H1 (cell line): Measurements from ENCODE around the gene OR5AP2.
"Not testable (repeated sequence)": the region's sequence is repeated elsewhere in the genome, so short reads cannot be mapped to it uniquely, and the experiment has no call there.

ENCODE experiments used
- BRCA1 ChIP-seq: IDR thresholded peaks from 2 replicates; pipeline ENCODE4 v1.6.1; 2012; ENCODE audit warnings: low read depth, low read length, improper control_type of control experiment
- CREB1 ChIP-seq: IDR thresholded peaks from 2 replicates; pipeline ENCODE4 v1.6.1; 2012; ENCODE audit warnings: inconsistent platforms
- GTF2F1 ChIP-seq: IDR thresholded peaks from 2 replicates; pipeline ENCODE4 v1.6.1; 2012; ENCODE audit warnings: low read depth, low read length, improper control_type of control experiment, borderline replicate concordance
- HDAC6 ChIP-seq: IDR thresholded peaks from one replicate; pipeline ENCODE4 v1.7.1; 2012; ENCODE audit warnings: low read depth, mild to moderate bottlenecking, inconsistent platforms, low read length, moderate library complexity
- POLR2A ChIP-seq, 2 experiments: IDR thresholded peaks; 1 replicate in 1 of 2; 2 replicates in 1 of 2; pipeline ENCODE4 v1.6.1; 2011; ENCODE audit warnings: low read depth in 2 of 2, low read length in 2 of 2, mild to moderate bottlenecking in 2 of 2; ENCODE audit errors: control extremely low read depth in 1 of 2
- TAF1 ChIP-seq: IDR thresholded peaks from 2 replicates; pipeline ENCODE4 v1.6.1; 2011; ENCODE audit warnings: mild to moderate bottlenecking, low read depth, low read length
- TEAD4 ChIP-seq: IDR thresholded peaks from 2 replicates; pipeline ENCODE4 v1.6.1; 2012; ENCODE audit warnings: low read depth, low read length, inconsistent platforms, mixed read lengths
- ZNF274 ChIP-seq: IDR thresholded peaks from 2 replicates; pipeline ENCODE4 v1.7.0; 2012; ENCODE audit warnings: low read length, borderline replicate concordance; ENCODE audit errors: extremely low read depth
- TF ChIP-seq, protein P1 (sequence below), 3 experiments: IDR thresholded peaks; 1 replicate in 2 of 3; 2 replicates in 1 of 3; pipeline versions ENCODE4 v1.5.1 to v1.6.1; 2011; ENCODE audit warnings: low read length in 3 of 3, mild to moderate bottlenecking in 3 of 3, inconsistent platforms in 2 of 3, low read depth in 1 of 3, moderate library complexity in 1 of 3; ENCODE audit not compliant: insufficient read depth in 1 of 3; ENCODE audit errors: control extremely low read depth in 1 of 3
- TF ChIP-seq, protein P2 (sequence below): IDR thresholded peaks from 2 replicates; pipeline ENCODE4 v1.6.1; 2012; ENCODE audit warnings: inconsistent platforms

DNA sequence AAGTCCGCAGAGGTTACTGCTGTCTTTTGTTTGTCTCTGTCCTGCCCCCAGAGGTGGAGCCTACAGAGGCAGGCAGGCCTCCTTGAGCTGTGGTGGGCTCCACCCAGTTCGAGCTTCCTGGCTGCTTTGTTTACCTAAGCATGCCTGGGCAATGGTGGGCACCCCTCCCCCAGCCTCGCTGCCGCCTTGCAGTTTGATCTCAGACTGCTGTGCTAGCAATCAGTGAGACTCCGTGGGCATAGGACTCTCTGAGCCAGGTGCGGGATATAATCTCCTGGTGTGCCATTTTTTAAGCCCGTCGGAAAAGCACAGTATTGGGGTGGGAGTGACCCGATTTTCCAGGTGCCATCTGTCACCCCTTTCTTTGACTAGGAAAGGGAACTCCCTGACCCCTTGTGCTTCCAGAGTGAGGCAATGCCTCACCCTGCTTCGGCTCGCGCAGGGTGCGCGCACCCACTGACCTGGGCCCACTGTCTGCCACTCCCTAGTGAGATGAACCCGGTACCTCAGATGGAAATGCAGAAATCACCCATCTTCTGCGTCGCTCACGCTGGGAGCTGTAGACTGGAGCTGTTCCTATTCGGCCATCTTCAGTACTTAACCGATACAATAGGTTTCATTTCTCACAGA, 50.0 kb downstream of the OR5AP2 start:
- not testable (repeated sequence) for TF ChIP-seq TEAD4; POLR2A (IDR thresholded peaks at IDR 0.05; ENCODE audit: control extremely low read depth in 1 of 2, low read depth in 2 of 2, low read length in 2 of 2); BRCA1; HDAC6; CREB1; ZNF274; TAF1; GTF2F1
- TF ChIP-seq, protein P1, sequence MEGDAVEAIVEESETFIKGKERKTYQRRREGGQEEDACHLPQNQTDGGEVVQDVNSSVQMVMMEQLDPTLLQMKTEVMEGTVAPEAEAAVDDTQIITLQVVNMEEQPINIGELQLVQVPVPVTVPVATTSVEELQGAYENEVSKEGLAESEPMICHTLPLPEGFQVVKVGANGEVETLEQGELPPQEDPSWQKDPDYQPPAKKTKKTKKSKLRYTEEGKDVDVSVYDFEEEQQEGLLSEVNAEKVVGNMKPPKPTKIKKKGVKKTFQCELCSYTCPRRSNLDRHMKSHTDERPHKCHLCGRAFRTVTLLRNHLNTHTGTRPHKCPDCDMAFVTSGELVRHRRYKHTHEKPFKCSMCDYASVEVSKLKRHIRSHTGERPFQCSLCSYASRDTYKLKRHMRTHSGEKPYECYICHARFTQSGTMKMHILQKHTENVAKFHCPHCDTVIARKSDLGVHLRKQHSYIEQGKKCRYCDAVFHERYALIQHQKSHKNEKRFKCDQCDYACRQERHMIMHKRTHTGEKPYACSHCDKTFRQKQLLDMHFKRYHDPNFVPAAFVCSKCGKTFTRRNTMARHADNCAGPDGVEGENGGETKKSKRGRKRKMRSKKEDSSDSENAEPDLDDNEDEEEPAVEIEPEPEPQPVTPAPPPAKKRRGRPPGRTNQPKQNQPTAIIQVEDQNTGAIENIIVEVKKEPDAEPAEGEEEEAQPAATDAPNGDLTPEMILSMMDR (IDR thresholded peaks at IDR 0.05; ENCODE audit: control extremely low read depth in 1 of 3, insufficient read depth in 1 of 3, low read depth in 1 of 3, low read length in 3 of 3) = not testable (repeated sequence)
- TF ChIP-seq, protein P2, sequence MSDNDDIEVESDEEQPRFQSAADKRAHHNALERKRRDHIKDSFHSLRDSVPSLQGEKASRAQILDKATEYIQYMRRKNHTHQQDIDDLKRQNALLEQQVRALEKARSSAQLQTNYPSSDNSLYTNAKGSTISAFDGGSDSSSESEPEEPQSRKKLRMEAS = not testable (repeated sequence)
